GM21717 (cell line): ENCODE results near the gene SPEG.
"Not testable (repeated sequence)": the region's sequence is repeated elsewhere in the genome, so short reads cannot be mapped to it uniquely, and the experiment has no call there.

Experiments used
- ATAC-seq: cut with Tn5 transposase; IDR thresholded peaks from one replicate; pipeline ENCODE4 v1.9.1; 2021; ENCODE audit warnings: mild to moderate bottlenecking, moderate library complexity; ENCODE audit not compliant: unreplicated experiment

SPEG gene

DNA sequence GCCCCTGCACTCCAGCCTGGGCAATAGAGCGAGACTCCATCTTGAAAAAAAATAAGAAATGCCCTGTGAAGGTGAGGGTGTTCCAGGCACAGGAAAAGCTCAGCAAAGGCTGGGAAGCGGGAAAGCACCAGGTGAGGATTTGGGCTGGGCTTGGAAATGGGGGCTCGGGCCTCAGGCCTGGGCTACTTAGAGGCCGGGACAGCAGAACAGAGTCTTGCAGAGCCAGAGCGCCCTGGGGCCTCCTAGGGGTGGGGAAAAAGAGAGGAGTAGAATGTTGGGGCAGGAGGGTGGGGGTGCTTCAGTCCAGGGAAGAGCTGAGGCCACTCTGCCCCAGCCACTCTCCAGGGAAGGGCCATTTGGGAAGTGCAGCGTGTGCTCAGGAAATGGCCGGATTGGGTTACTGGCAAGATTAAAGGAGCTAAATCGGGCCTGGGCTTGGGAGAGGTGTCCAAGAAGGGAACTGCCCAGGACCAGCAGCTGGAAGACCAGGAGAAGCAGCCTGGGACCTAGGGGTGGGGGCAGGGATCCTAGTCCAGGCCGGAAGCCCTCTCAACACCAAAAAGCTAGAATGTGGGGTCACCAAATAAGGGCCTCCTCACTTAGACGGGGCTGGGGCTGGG is 30.2 kb upstream of the SPEG start:
- no peak for ATAC-seq

DNA sequence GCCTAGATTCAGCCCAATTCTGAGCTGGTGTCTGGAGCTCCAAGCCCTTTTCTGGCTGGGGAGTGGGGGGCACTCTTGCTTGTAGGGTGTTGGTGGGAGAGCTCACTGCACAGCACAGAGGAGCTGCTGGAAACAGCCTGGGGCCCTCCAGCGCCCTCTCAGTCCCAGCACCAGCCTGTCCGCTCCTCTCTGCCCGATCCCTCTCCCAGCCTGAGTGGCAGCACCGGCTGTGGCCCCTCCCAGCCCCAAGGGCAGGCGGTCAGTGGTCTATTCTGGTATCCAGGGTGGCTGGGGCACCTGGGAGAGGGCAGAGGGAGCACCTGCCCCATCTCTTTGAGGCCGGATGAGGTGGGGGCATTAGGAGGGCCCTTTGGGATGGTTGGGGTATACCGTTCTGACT is 29.7 kb upstream of the SPEG start:
- no peak for ATAC-seq

DNA sequence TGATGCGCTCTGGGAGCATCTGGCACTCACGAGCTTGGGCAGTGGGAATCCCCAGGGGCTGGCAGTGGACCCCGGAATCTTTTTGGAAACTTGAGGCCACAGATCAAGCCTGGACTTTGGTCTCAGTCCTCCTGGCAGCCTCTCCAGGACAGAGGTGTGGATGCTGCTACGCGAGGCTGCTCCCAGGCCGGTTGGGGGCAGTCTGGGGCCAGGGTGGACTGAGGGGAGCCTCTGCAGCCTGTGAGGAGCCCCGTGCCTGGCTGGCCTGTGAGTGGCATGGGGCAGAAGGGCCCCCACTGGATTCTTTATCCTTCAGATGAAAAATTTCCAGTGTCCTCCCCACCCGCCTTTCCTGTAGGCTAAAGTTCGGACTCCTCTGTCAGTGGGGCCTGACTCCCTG is 29.2 kb upstream of the SPEG start:
- ATAC-seq = no peak

- ATAC-seq = no peak
Observed at GRCh38 chr2:219405958-219406860, 28.4 kb upstream of the SPEG start.

- ATAC-seq = no peak
Observed at GRCh38 chr2:219406861-219407230, 27.8 kb upstream of the SPEG start.

DNA sequence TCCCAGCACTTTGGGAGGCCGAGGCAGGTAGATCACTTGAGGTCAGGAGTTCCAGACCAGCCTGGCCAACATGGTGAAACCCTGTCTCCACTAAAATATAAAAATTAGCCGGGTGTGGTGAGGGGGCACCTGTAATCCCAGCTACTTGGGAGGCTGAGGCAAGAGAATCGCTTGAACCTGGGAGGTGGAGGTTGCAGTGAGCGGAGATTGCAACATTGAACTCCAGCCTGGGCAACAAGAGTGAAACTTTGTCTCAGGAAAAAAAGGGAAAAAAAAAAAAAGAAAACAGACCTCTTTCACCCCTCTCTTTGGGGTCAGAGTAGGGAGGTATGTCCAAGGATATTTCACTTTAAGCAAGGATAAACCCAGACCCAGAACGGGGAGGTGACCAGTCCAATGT is 27.3 kb upstream of the SPEG start:
- ATAC-seq = not testable (repeated sequence)

DNA sequence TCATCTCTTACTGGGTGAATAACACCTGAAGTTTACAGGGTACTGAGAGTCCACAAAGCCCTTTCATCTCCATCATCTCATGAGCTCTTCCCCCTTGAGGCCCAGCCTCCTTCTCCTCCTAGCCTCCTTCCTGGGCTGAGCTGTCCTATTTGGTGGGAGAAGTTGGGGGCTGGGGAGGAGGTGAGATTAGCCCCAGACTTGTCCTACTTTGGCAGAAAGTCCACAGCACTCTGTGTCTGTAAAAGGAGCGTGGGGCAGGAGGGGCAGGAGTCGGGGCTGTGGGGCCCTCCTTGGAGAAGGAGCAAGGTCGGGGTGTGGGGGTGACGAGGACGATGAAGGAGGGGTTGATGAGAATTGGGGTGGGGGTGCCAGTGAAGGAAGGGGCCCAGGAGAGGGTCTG is 26.4 kb upstream of the SPEG start:
- ATAC-seq = no peak

- no peak for ATAC-seq
Observed at GRCh38 chr2:219408631-219409030, 26.0 kb upstream of the SPEG start.

DNA sequence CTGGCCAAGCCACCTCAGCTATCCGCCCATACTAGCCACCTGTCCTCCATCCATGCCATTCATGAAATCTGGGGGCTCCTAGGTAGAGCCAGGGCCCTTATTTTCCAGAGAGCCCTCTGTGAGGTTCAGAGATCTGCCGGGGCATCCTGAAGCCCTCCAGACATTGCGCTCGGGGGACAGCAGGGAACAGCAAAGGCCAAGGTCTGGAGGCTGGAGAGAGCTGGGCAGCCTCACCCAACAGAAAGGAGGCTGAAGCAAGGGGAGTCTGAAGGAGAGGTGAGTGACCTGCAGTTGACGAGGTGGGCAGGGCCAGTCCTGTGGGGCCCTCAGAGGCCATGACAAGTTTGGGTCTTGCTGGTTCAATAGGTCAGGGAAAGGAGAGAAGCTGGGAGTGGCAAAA is 25.0 kb upstream of the SPEG start:
- no peak for ATAC-seq

- no peak for ATAC-seq
Observed at GRCh38 chr2:219410390-219410789, 24.3 kb upstream of the SPEG start.

- no peak for ATAC-seq
Observed at GRCh38 chr2:219414857-219415256, 19.8 kb upstream of the SPEG start.

- no peak for ATAC-seq
Observed at GRCh38 chr2:219415580-219416234, 18.9 kb upstream of the SPEG start.

DNA sequence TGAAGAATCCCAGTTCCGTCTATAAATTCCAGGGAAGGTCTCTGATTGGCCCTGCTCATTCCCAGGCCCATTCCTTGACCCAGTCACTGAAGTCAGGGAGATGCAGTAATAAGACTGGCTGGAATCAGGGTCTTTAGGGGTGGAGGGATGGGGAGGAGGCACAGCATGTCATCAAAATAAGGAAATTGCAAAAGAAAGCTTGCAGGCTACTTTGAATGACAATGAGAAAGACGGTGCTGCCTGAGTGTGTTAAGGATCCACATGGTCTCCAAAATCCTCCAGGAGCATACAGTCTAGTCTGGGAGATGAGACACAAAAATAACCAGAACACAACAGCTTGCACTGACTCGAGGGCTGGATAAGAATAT is 18.4 kb upstream of the SPEG start:
- no peak for ATAC-seq

- no peak for ATAC-seq
Observed at GRCh38 chr2:219416938-219417337, 17.7 kb upstream of the SPEG start.

- ATAC-seq = no peak
Observed at GRCh38 chr2:219417374-219417773, 17.3 kb upstream of the SPEG start.

GRCh38 chr2:219418155-219419011 is 16.3 kb upstream of the SPEG start, which contains the start of gene DES:
Gene DES (plus strand): TSS chr2:219418377. CDS start chr2:219418463, 86 bp downstream.
- no peak for ATAC-seq

GRCh38 chr2:219419012-219419324 is 15.7 kb upstream of the SPEG start:
- ATAC-seq = no peak

DNA sequence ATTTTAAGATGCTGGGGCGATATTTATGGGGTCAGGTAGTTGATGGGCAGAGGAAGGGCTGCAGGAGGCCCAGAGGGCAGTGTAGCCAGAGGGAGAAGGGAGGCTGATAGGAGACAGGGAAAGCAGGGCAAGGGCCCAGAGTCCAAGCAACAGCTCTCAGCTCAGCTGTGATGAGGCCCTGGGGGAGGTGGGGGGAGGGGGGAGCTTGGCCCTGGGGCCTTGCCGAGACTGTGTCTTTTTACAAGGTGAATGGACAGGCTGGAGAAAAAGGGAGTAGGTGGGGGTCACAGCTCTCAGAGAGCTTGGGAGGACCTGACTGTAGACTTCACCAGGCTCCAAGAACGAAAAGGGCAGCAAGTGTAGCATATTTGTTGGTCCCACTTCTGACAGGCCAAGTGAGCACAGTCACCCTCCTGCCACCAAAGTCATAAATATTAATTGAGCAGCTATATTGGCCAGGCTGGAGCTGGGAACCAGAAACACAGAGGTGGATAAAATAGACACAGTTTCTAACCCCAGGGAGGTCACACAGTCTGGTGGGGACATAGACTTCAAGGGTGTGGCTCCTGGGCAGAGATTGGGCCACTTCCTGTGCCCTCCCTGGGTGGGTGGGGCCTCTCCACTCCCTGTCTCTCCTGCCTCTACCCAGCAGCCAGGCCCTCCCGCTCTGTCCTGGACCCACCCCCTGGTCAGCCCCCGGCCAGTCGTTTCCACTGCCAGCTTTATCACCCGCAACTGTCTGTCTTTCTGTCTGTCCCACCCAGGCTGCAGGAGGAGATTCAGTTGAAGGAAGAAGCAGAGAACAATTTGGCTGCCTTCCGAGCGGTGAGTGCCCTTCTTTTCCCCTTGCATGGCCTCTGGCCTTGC is 15.1 kb upstream of the SPEG start:
- ATAC-seq = no peak

DNA sequence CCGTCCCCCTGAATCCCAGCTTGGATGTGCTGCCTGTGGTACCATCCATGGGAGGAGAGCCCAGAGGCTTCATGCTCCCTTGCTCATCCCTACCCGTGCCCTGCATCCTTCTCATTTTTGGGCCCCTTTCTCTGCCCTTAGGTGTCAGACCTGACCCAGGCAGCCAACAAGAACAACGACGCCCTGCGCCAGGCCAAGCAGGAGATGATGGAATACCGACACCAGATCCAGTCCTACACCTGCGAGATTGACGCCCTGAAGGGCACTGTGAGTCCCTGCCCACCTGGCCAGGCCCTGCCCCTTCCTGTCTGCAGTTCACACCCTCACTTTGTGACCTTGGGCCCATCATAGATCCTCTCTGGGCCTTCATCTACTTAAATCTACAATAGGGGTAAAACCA is 14.0 kb upstream of the SPEG start:
- no peak for ATAC-seq

GRCh38 chr2:219421323-219421722 is 13.3 kb upstream of the SPEG start:
- ATAC-seq = no peak
